Measurements from ENCODE around the gene KRT4. TPM values are rescaled to one million over a fixed set of nuclear protein-coding genes. Genes with fewer than 3 reads are reported as not detected.
"Not testable (repeated sequence)": the region's sequence is repeated elsewhere in the genome, so short reads cannot be mapped to it uniquely, and the experiment has no call there.

KRT4 gene
- total RNA-seq, 1 donor from 2014 or later, result 1.3 TPM

GRCh38 chr12:52763036-52763659 lies 50.8 kb downstream of the KRT4 start:
- Mint-ChIP-seq H3K4me3 (no peak overlapping the region), H3K27me3 (ENCODE audit: low read depth) (peaks cover 45% of the 10 kb centered on the region), H3K4me1 (no peaks in the 10 kb centered on the region), H3K27ac (no peak overlapping the region), H3K36me3 (no peaks in the 10 kb centered on the region), H3K9me3 (peaks cover 9% of the 10 kb centered on the region)
- no peak for DNase-seq (ENCODE audit: low spot score in 2 of 2, unreplicated experiment in 2 of 2)
- no peak for TF ChIP-seq CTCF (IDR thresholded peaks at IDR 0.05; ENCODE audit: unreplicated experiment)

GRCh38 chr12:52761802-52762201 lies 52.1 kb downstream of the KRT4 start:
- no peaks in the 10 kb centered on the region for H3K36me3 Mint-ChIP-seq
- no peak overlapping the region for H3K4me3 Mint-ChIP-seq
- peaks cover 33% of the 10 kb centered on the region for H3K27me3 Mint-ChIP-seq (ENCODE audit: low read depth)
- no peak for TF ChIP-seq CTCF (IDR thresholded peaks at IDR 0.05; ENCODE audit: unreplicated experiment)
- H3K27ac Mint-ChIP-seq, result no peak overlapping the region
- H3K4me1 Mint-ChIP-seq, result no peaks in the 10 kb centered on the region
- no peak for DNase-seq (ENCODE audit: low spot score in 2 of 2, unreplicated experiment in 2 of 2)
- peaks cover 9% of the 10 kb centered on the region for H3K9me3 Mint-ChIP-seq

GRCh38 chr12:52761218-52761617 lies 52.7 kb downstream of the KRT4 start:
- DNase-seq (ENCODE audit: low spot score in 2 of 2, unreplicated experiment in 2 of 2); H3K4me3 Mint-ChIP-seq; H3K36me3 Mint-ChIP-seq; H3K27ac Mint-ChIP-seq; H3K4me1 Mint-ChIP-seq; H3K9me3 Mint-ChIP-seq: not testable (repeated sequence)
- H3K27me3 Mint-ChIP-seq (ENCODE audit: low read depth), result peaks cover 29% of the 10 kb centered on the region

GRCh38 chr12:52760623-52761022 lies 53.3 kb downstream of the KRT4 start:
- no peak overlapping the region for H3K27ac Mint-ChIP-seq
- TF ChIP-seq CTCF (IDR thresholded peaks at IDR 0.05; ENCODE audit: unreplicated experiment), result no peak
- H3K36me3 Mint-ChIP-seq, result no peaks in the 10 kb centered on the region

GRCh38 chr12:52759695-52760094 lies 54.2 kb downstream of the KRT4 start:
- no peak for DNase-seq (ENCODE audit: low spot score in 2 of 2, unreplicated experiment in 2 of 2)
- H3K36me3 Mint-ChIP-seq, result no peaks in the 10 kb centered on the region
- no peaks in the 10 kb centered on the region for H3K4me1 Mint-ChIP-seq
- H3K4me3 Mint-ChIP-seq, result no peak overlapping the region
- no peak for TF ChIP-seq CTCF (IDR thresholded peaks at IDR 0.05; ENCODE audit: unreplicated experiment)
- H3K9me3 Mint-ChIP-seq, result peaks cover 9% of the 10 kb centered on the region
- H3K27me3 Mint-ChIP-seq (ENCODE audit: low read depth), result peaks cover 26% of the 10 kb centered on the region
- no peak overlapping the region for H3K27ac Mint-ChIP-seq

More at GRCh38 chr12:52760623-52761022, 53.3 kb downstream of the KRT4 start:
- H3K4me3 Mint-ChIP-seq, result no peak overlapping the region
- DNase-seq (ENCODE audit: low spot score in 2 of 2, unreplicated experiment in 2 of 2), result no peak
- H3K27me3 Mint-ChIP-seq (ENCODE audit: low read depth), result peaks cover 26% of the 10 kb centered on the region
- H3K4me1 Mint-ChIP-seq, result no peaks in the 10 kb centered on the region
- peaks cover 9% of the 10 kb centered on the region for H3K9me3 Mint-ChIP-seq

- Mint-ChIP-seq H3K27ac (no peak overlapping the region), H3K9me3 (peaks cover 9% of the 10 kb centered on the region), H3K4me3 (no peak overlapping the region), H3K27me3 (ENCODE audit: low read depth) (peaks cover 23% of the 10 kb centered on the region), H3K36me3 (no peaks in the 10 kb centered on the region), H3K4me1 (no peaks in the 10 kb centered on the region)
- no peak for DNase-seq (ENCODE audit: low spot score in 2 of 2, unreplicated experiment in 2 of 2)
- no peak for TF ChIP-seq CTCF (IDR thresholded peaks at IDR 0.05; ENCODE audit: unreplicated experiment)
These were observed 54.7 kb downstream of the KRT4 start for GRCh38 chr12:52759218-52759617.

Measured in mesothelial cell of epicardium (in vitro differentiated cells).